ENCODE data around the gene OSR1. TPM values are rescaled to one million over a fixed set of nuclear protein-coding genes. Genes with fewer than 3 reads are reported as not detected.

OSR1 gene
- polyA plus RNA-seq, 3 donors, result not detected

- 73% methylated on average over 2 of the region's 3 CpGs for WGBS (ENCODE audit: insufficient coverage)
- H4K20me1 ChIP-seq (ENCODE audit: insufficient read depth, low read length), result no peaks in the 10 kb centered on the region
- no peaks in the 10 kb centered on the region for H3K4me1 ChIP-seq (ENCODE audit: control insufficient read depth in 1 of 2, insufficient read depth in 2 of 2, low read length in 2 of 2)
- H3K4me2 ChIP-seq (replicated peaks; ENCODE audit: extremely low read depth, low read length, poor library complexity, severe bottlenecking), result no peak overlapping the region
- H3K27ac Mint-ChIP-seq, result no peak overlapping the region
- peaks cover 0 to 2% (median 0%) of the 10 kb centered on the region in 3 donors for H3K27me3 Mint-ChIP-seq (ENCODE audit: low read depth in 3 of 3)
- H3K79me2 ChIP-seq (ENCODE audit: insufficient read depth, low read length), result no peaks in the 10 kb centered on the region
- no peak overlapping the region for H3K4me3 Mint-ChIP-seq
- no peaks in the 10 kb centered on the region for H3K27me3 ChIP-seq (ENCODE audit: control insufficient read depth in 2 of 2, insufficient read depth in 2 of 2, low read length in 2 of 2)
- peaks cover 0 to 3% (median 0%) of the 10 kb centered on the region in 7 donors for H3K9me3 Mint-ChIP-seq
- H3K4me1 Mint-ChIP-seq, result no peaks in the 10 kb centered on the region
- H3K36me3 ChIP-seq (replicated peaks in 1 of 2; ENCODE audit: control insufficient read depth in 1 of 2, insufficient read depth in 2 of 2, low read length in 2 of 2), result peaks cover 0 to 2% of the 10 kb centered on the region in 2 donors
- H3K27ac ChIP-seq (ENCODE audit: low read depth in 1 of 2, low read length in 2 of 2), result no peak overlapping the region
- intact Hi-C loops (cut with micrococcal nuclease), result no loop called here
- DNase-seq, result no peak
- H3K4me3 ChIP-seq (replicated peaks in 1 of 3; ENCODE audit: low read depth in 2 of 3, low read length in 3 of 3), result no peak overlapping the region
- H2AFZ ChIP-seq (ENCODE audit: insufficient read depth, low read depth, low read length, poor library complexity, severe bottlenecking), result no peak overlapping the region
- TF ChIP-seq CTCF (IDR thresholded peaks at IDR 0.05), result no peak
- no peaks in the 10 kb centered on the region for H3K9me3 ChIP-seq (replicated peaks in 1 of 2; ENCODE audit: control insufficient read depth in 1 of 2, insufficient read depth in 1 of 2, low read length in 2 of 2)
- H3K9ac ChIP-seq (ENCODE audit: insufficient read depth, low read length, poor library complexity, severe bottlenecking), result no peak overlapping the region
- H3K36me3 Mint-ChIP-seq, result peaks cover 5 to 11% of the 10 kb centered on the region in 2 donors
Measured at GRCh38 chr2:19336781-19337180, 21.6 kb downstream of the OSR1 start.

GRCh38 chr2:19332503-19332902 is 25.9 kb downstream of the OSR1 start:
- Histone ChIP-seq H4K20me1 (ENCODE audit: insufficient read depth, low read length) (no peaks in the 10 kb centered on the region), H3K4me2 (replicated peaks; ENCODE audit: extremely low read depth, low read length, poor library complexity, severe bottlenecking) (no peak overlapping the region), H3K9me3 (replicated peaks in 1 of 2; ENCODE audit: control insufficient read depth in 1 of 2, insufficient read depth in 1 of 2, low read length in 2 of 2) (no peaks in the 10 kb centered on the region), H3K27me3 (ENCODE audit: control insufficient read depth in 2 of 2, insufficient read depth in 2 of 2, low read length in 2 of 2) (no peaks in the 10 kb centered on the region), H3K4me3 (replicated peaks in 1 of 3; ENCODE audit: low read depth in 2 of 3, low read length in 3 of 3) (no peak overlapping the region), H3K79me2 (ENCODE audit: insufficient read depth, low read length) (no peaks in the 10 kb centered on the region), H3K4me1 (ENCODE audit: control insufficient read depth in 1 of 2, insufficient read depth in 2 of 2, low read length in 2 of 2) (no peaks in the 10 kb centered on the region), H2AFZ (ENCODE audit: insufficient read depth, low read depth, low read length, poor library complexity, severe bottlenecking) (no peak overlapping the region), H3K36me3 (replicated peaks in 1 of 2; ENCODE audit: control insufficient read depth in 1 of 2, insufficient read depth in 2 of 2, low read length in 2 of 2) (no peaks in the 10 kb centered on the region), H3K9ac (ENCODE audit: insufficient read depth, low read length, poor library complexity, severe bottlenecking) (no peak overlapping the region), H3K27ac (ENCODE audit: low read depth in 1 of 2, low read length in 2 of 2) (no peak overlapping the region)
- no CpG with 5 or more reads among the region's 2 CpGs for WGBS (ENCODE audit: insufficient coverage)
- Mint-ChIP-seq H3K9me3 (peaks cover 0 to 5% (median 0%) of the 10 kb centered on the region in 7 donors), H3K27ac (no peak overlapping the region), H3K4me3 (no peak overlapping the region), H3K27me3 (ENCODE audit: low read depth in 3 of 3) (peaks cover 0 to 4% (median 0%) of the 10 kb centered on the region in 3 donors), H3K4me1 (no peaks in the 10 kb centered on the region), H3K36me3 (peaks cover 0 to 5% of the 10 kb centered on the region in 2 donors)
- intact Hi-C loops (cut with micrococcal nuclease), result no loop called here
- no peak for DNase-seq
- no peak for TF ChIP-seq CTCF (IDR thresholded peaks at IDR 0.05)
